Mammary epithelial cell (primary cell): Measurements from ENCODE around the gene REST.

Experiments
- CTCF ChIP-seq, 2 donors: IDR thresholded peaks in 1 of 2; conservative IDR thresholded peaks in 1 of 2; 2 replicates each; pipeline ENCODE4 v1.5.1; 2011 to 2012; ENCODE audit warnings: inconsistent platforms in 2 of 2, low read length in 2 of 2, mild to moderate bottlenecking in 2 of 2, control low read depth in 1 of 2, low read depth in 1 of 2; ENCODE audit not compliant: insufficient read depth in 1 of 2; ENCODE audit errors: extremely low read depth in 1 of 2
- EZH2 ChIP-seq: IDR thresholded peaks from 2 replicates; pipeline ENCODE4 v1.6.1; 2012; ENCODE audit warnings: low read length, inconsistent platforms, borderline replicate concordance

DNA sequence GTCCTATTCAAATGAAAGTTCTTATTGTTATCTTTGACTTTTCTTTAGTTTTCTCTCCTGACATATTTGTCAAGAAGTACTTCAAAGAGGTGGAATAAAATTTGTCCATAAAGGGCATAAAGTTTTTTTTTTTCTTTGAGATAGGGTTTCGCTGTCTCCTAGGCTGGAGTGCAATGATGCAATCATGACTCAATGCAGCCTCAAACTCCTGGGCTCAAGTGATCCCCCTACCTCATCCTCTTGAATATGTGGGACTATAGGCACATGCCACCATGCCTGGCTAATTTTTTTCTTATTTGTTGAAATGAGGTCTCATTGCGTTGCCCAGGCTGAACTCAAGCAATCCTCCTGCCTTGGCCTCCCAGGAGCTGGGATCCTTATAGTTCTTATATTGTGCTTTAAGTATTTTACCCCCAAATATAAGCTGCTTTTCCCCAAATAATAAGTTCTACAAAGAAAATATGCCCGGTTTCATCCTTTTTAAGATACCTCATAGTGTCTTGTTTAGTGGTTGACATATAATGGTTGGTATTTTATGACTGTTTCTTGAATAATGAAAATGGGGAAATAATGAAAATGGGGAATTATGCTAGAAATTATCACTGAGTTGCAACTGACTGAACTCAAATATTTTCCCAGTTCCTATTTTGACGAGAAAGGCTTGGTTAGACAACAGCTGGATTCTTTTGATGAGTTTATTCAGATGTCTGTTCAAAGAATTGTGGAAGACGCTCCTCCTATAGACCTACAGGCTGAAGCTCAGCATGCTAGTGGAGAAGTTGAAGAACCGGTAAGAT, 82.6 kb downstream of the REST start:
- no peak for TF ChIP-seq CTCF (conservative IDR thresholded peaks at IDR 0.05 in 1 of 2, IDR thresholded peaks at IDR 0.05 in 1 of 2; ENCODE audit: extremely low read depth in 1 of 2, insufficient read depth in 1 of 2, low read depth in 1 of 2, low read length in 2 of 2)
- TF ChIP-seq EZH2: no peak
